K562 (cell line): ENCODE results near the gene ADD3. TPM values are rescaled to one million over a fixed set of nuclear protein-coding genes. Genes with fewer than 3 reads are reported as not detected.
A peak's percentile ranks its signal among the peaks of the same experiment; 100 is the strongest.

ENCODE experiments used
- CCNT2 ChIP-seq: IDR thresholded peaks from 2 replicates; pipeline ENCODE4 v1.6.1; 2011; ENCODE audit warnings: borderline replicate concordance, low read depth, mild to moderate bottlenecking, moderate library complexity, mixed read lengths, low read length; ENCODE audit not compliant: insufficient read length; ENCODE audit errors: extremely low read depth
- CLOCK ChIP-seq: fragments of 250-450 bp; sonication (Bioruptor Pico); IDR thresholded peaks from 2 replicates; pipeline ENCODE4 v1.4.0; 2020; ENCODE audit warnings: mild to moderate bottlenecking, moderate library complexity, borderline replicate concordance
- HNRNPUL1 ChIP-seq: fragments of 200-400 bp; formaldehyde crosslinking; IDR thresholded peaks from 2 replicates; pipeline ENCODE4 v1.6.1; 2017; ENCODE audit warnings: low read length
- KLF10 ChIP-seq: fragments of 250-450 bp; sonication (Bioruptor Pico); IDR thresholded peaks from 2 replicates; pipeline ENCODE4 v1.6.1; 2021; ENCODE audit warnings: matching md5 sums
- MAFF ChIP-seq: IDR thresholded peaks from 2 replicates; pipeline ENCODE4 v1.6.1; 2012; ENCODE audit warnings: low read length, improper control_type of control experiment
- MBD2 ChIP-seq: sonication (generic); IDR thresholded peaks from 2 replicates; pipeline ENCODE4 v1.6.1; 2016; ENCODE audit warnings: low read depth, borderline replicate concordance
- MGA ChIP-seq: fragments of 450-650 bp; IDR thresholded peaks from 2 replicates; pipeline ENCODE4 v1.6.1; 2016; ENCODE audit warnings: mild to moderate bottlenecking, moderate library complexity
- TCFL5 ChIP-seq: fragments of 250-450 bp; sonication (Bioruptor Pico); conservative IDR thresholded peaks from 2 replicates; pipeline ENCODE4 v1.6.1; 2021; ENCODE audit warnings: mild to moderate bottlenecking, moderate library complexity, matching md5 sums
- ZBTB11 ChIP-seq, 3 experiments: fragments of 200-800 bp in 1 of 3; fragments of 250-450 bp in 1 of 3; fragments of 450-650 bp in 1 of 3; sonication (Bioruptor Pico) in 1 of 3; sonication (Bioruptor generic) in 1 of 3; formaldehyde crosslinking in 1 of 3; IDR thresholded peaks; 2 replicates each; pipeline versions ENCODE4 v1.6.1 to v1.8.0; 2016 to 2022; ENCODE audit warnings: mild to moderate bottlenecking in 2 of 3, missing genetic modification characterization in 2 of 3, missing compliant biosample characterization in 1 of 3, moderate library complexity in 1 of 3
- ZNF696 ChIP-seq: fragments of 250-450 bp; sonication (Bioruptor Pico); conservative IDR thresholded peaks from 2 replicates; pipeline ENCODE4 v1.4.0; 2020; ENCODE audit warnings: mild to moderate bottlenecking, moderate library complexity
- polyA plus RNA-seq, 8 experiments: library from polyadenylated mRNA; depleted of rRNA in 4 of 8; stranded (reverse) in 5 of 8; unstranded in 3 of 8; fragments of >200 nt; fragmentation: Nextera tagmentation in 2 of 8; fragmentation: Illumina TruSeq in 1 of 8; extraction: Ambion mirVana in 2 of 8; extraction: Trizol in 1 of 8; gene quantifications; 2 replicates each; pipeline versions ENCODE4 v1.2.1 to v1.2.3, GENCODE V29; 2011 to 2014; ENCODE audit warnings: inconsistent platforms in 1 of 8, missing spikeins in 1 of 8
- total RNA-seq, 7 experiments: library from RNA; depleted of rRNA in 6 of 7; stranded (reverse); fragments of >200 nt in 6 of 7; fragmentation: Illumina TruSeq in 2 of 7; extraction: Trizol in 2 of 7; gene quantifications; 2 replicates each; pipeline versions ENCODE4 v1.2.1 to v1.2.3, GENCODE V29; 2011 to 2021; ENCODE audit warnings: low replicate concordance in 1 of 7

The ADD3 gene
- total and polyA plus RNA-seq, 9 of the 15 experiments (the other 6 are each of a cell fraction or from before 2014, with no cell fraction given), result 13.2 to 125 (median 31.7) TPM

- TF ChIP-seq MGA, result no peak
- TF ChIP-seq MAFF, result peak; percentile 71; the same call in 1 of the 2 replicates
- no peak for TF ChIP-seq TCFL5 (CRISPR knock-in tag)
- TF ChIP-seq CLOCK, result no peak
- peak; percentile 35 for TF ChIP-seq CCNT2
- no peak for TF ChIP-seq ZBTB11 (CRISPR knock-in tag; IDR thresholded peaks at IDR 0.05)
- no peak for TF ChIP-seq MBD2
- no peak for TF ChIP-seq HNRNPUL1
- no peak for TF ChIP-seq KLF10 (CRISPR knock-in tag)
- no peak for TF ChIP-seq ZNF696 (CRISPR knock-in tag)
Measured at GRCh38 chr10:109982123-109982522, 25.7 kb upstream of the ADD3 start (continued).
